AG04450 (cell line): ENCODE measurements around the gene TLE7. TPM values are rescaled to one million over a fixed set of nuclear protein-coding genes. Genes with fewer than 3 reads are reported as not detected.

ENCODE experiments used
- CTCF ChIA-PET: fragments of 300-600, 350-600 bp; formaldehyde crosslinking; extraction: SDS; loops from one replicate; lab custom pipeline; 2022; ENCODE audit warnings: antibody characterized with exemption, inconsistent platforms; lab: Charles Lee
- POLR2A ChIA-PET: fragments of 350-600 bp; formaldehyde crosslinking; extraction: SDS; loops from one replicate; lab custom pipeline; 2021; ENCODE audit warnings: antibody characterized with exemption, inconsistent platforms; lab: Yijun Ruan, JAX
- DNase-seq: peaks from one replicate; pipeline ENCODE4 v3.0.0-alpha.2; 2011; ENCODE audit warnings: low read depth, low spot score
- H3K27ac ChIP-seq: one replicate; pipeline ENCODE4 v1.5.1; 2012; ENCODE audit warnings: low read depth, low read length, control low read depth
- H3K27me3 ChIP-seq: one replicate; pipeline ENCODE4 v1.6.0; 2012; ENCODE audit warnings: low read length; ENCODE audit not compliant: control insufficient read depth, insufficient read depth
- H3K4me3 ChIP-seq: 2 replicates; pipeline ENCODE4 v1.5.1; 2011; ENCODE audit warnings: mild to moderate bottlenecking, low read depth, low read length, control low read depth
- H3K9me3 ChIP-seq: 2 replicates; pipeline ENCODE4 v1.5.1; 2012; ENCODE audit warnings: low read length; ENCODE audit not compliant: control insufficient read depth, insufficient read depth
- CTCF ChIP-seq: IDR thresholded peaks from 2 replicates; pipeline ENCODE4 v1.5.1; 2011; ENCODE audit warnings: low read depth, low read length, control low read depth, inconsistent platforms
- polyA plus RNA-seq: library from polyadenylated mRNA; depleted of rRNA; stranded (reverse); fragments of >200 nt; gene quantifications from 2 replicates; pipeline ENCODE4 v1.2.3, GENCODE V29; 2011

Gene TLE7
- polyA plus RNA-seq, 1 experiment, result not detected

- H3K27ac ChIP-seq, result no peak overlapping the region
- TF ChIP-seq CTCF, result no peak
- H3K9me3 ChIP-seq, result peaks cover 70% of the 10 kb centered on the region
- ChIA-PET CTCF (interaction anchor here (1.2 kb wide), 1 partner anchor 51 kb away, joined by 4 read pairs; no protein-coding TSS in a partner anchor), POLR2A (no interaction called here)
- no peaks in the 10 kb centered on the region for H3K27me3 ChIP-seq
- no peak overlapping the region for H3K4me3 ChIP-seq
- DNase-seq, result no peak
Observed at GRCh38 chr16:71448274-71448866, 6.5 kb upstream of the TLE7 start.

GRCh38 chr16:71443714-71444113, 1.9 kb upstream of the TLE7 start:
- H3K9me3 ChIP-seq, result peaks cover 72% of the 10 kb centered on the region
- no peak overlapping the region for H3K27ac ChIP-seq
- no peak for DNase-seq
- no peak overlapping the region for H3K4me3 ChIP-seq
- no peak for TF ChIP-seq CTCF
- ChIA-PET CTCF (no interaction called here), POLR2A (no interaction called here)
- H3K27me3 ChIP-seq, result no peaks in the 10 kb centered on the region

- DNase-seq, result no peak
- ChIA-PET CTCF (no interaction called here), POLR2A (no interaction called here)
- Histone ChIP-seq H3K27me3 (no peaks in the 10 kb centered on the region), H3K27ac (no peak overlapping the region), H3K4me3 (no peak overlapping the region), H3K9me3 (peaks cover 55% of the 10 kb centered on the region)
- peak; percentile 24; the same call in 1 of the 2 replicates for TF ChIP-seq CTCF
Observed at GRCh38 chr16:71441348-71442050, 355 bp downstream of the TLE7 start.

GRCh38 chr16:71440669-71441347, 1.0 kb downstream of the TLE7 start:
- TF ChIP-seq CTCF, result no peak
- Histone ChIP-seq H3K27ac (no peak overlapping the region), H3K27me3 (no peaks in the 10 kb centered on the region), H3K4me3 (no peak overlapping the region), H3K9me3 (peaks cover 48% of the 10 kb centered on the region)
- DNase-seq, result no peak
- POLR2A ChIA-PET, result no interaction called here
- CTCF ChIA-PET, result interaction anchor here (0.6 to 1.4 kb wide), 2 partner anchors 13 to 168 kb away, joined by 3 to 4 read pairs; no protein-coding TSS in a partner anchor
